GM21381 (cell line): ENCODE measurements around the gene DRD4.

Experiments
- ATAC-seq: cut with Tn5 transposase; IDR thresholded peaks from one replicate; pipeline ENCODE4 v1.9.1; 2021; ENCODE audit warnings: mild to moderate bottlenecking, moderate library complexity; ENCODE audit not compliant: unreplicated experiment

Gene DRD4

GRCh38 chr11:620935-621814 is 15.9 kb upstream of the DRD4 start:
- no peak for ATAC-seq

- no peak for ATAC-seq
Measured at GRCh38 chr11:621838-622237, 15.2 kb upstream of the DRD4 start.

- no peak for ATAC-seq
Measured at GRCh38 chr11:623349-623869, 13.7 kb upstream of the DRD4 start.

GRCh38 chr11:623999-624704 is 12.9 kb upstream of the DRD4 start:
- ATAC-seq = no peak

- ATAC-seq = no peak
Measured at GRCh38 chr11:624705-625635, 12.1 kb upstream of the DRD4 start, which contains the start of gene CDHR5. CDHR5 (minus strand) TSS chr11:624955; CDS start chr11:624902, 53 bp downstream.

GRCh38 chr11:625636-626268 is 11.3 kb upstream of the DRD4 start:
- ATAC-seq = no peak

- no peak for ATAC-seq
Measured at GRCh38 chr11:626475-627307, 10.4 kb upstream of the DRD4 start, which contains the start of gene SCT. SCT (minus strand) TSS chr11:627181; CDS start chr11:627143, 38 bp downstream.

- no peak for ATAC-seq
Measured at GRCh38 chr11:627308-627576, 9.8 kb upstream of the DRD4 start.

GRCh38 chr11:628056-628455 is 9.0 kb upstream of the DRD4 start:
- no peak for ATAC-seq

- ATAC-seq = no peak
Measured at GRCh38 chr11:629237-629583, 7.9 kb upstream of the DRD4 start.

GRCh38 chr11:630871-631270 is 6.2 kb upstream of the DRD4 start:
- no peak for ATAC-seq

- ATAC-seq = no peak
Measured at GRCh38 chr11:635945-636510, 1.0 kb upstream of the DRD4 start.

- no peak for ATAC-seq
Measured at GRCh38 chr11:637333-637592, 194 bp downstream of the DRD4 start.

GRCh38 chr11:637593-638521 is 788 bp downstream of the DRD4 start:
- ATAC-seq = no peak

- no peak for ATAC-seq
Measured at GRCh38 chr11:638631-639331, 1.7 kb downstream of the DRD4 start.

- ATAC-seq = no peak
Measured at GRCh38 chr11:639332-639955, 2.4 kb downstream of the DRD4 start.

GRCh38 chr11:640021-640706 is 3.1 kb downstream of the DRD4 start:
- no peak for ATAC-seq
